Hepatocyte (in vitro differentiated cells): Measurements from ENCODE around the gene CHN1.

Source experiments
- CTCF ChIP-seq: fragments of 200-600 bp; sonication (generic); IDR thresholded peaks from 2 replicates; pipeline ENCODE4 v1.5.1; 2016; ENCODE audit warnings: antibody characterized with exemption, mild to moderate bottlenecking; ENCODE audit not compliant: poor library complexity
- EZH2 ChIP-seq: fragments of 200-600 bp; sonication (generic); IDR thresholded peaks from 2 replicates; pipeline ENCODE4 v1.6.1; 2016; ENCODE audit warnings: antibody characterized with exemption, mild to moderate bottlenecking, borderline replicate concordance
- EZH2phosphoT487 ChIP-seq: fragments of 200-600 bp; sonication (generic); IDR thresholded peaks from one replicate; pipeline ENCODE4 v1.6.1; 2018; ENCODE audit warnings: antibody characterized with exemption, mild to moderate bottlenecking, low read depth, moderate library complexity; ENCODE audit not compliant: unreplicated experiment, severe bottlenecking

GRCh38 chr2:174765576-174765975 is 239.6 kb downstream of the CHN1 start:
- TF ChIP-seq CTCF (no peak), EZH2 (no peak), EZH2phosphoT487 (no peak)
